ENCODE results near the gene VWA5B1.

The VWA5B1 gene

DNA sequence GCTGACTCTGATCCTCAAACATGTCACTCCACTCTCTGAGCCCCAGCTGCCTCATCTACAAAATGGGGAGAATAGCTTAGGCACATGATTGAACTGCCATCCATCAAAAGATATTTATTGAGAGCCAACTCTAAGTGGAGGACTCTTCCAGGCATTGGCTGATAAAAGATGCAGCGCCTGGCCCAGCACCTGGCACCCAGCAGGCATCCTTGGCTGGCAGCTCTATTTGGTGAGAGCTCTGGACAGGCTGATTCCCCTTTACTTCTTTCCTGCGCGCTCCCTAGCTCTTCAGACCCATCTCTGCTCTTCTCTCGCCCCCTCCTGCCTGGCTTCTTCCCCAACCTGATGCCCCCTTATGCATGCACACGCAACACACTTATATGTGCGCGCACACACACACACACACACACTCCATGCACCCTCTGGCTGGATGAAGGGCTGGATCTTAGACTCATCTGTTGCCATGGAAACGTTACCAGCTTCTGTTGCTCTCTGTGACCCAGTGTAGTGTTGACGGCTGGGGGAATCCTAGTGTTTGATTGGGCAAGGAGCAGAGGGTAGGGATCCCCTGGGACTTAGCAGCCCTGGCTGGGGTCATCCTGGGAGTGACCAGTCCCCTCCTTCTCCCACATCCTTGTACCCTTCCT, 49.3 kb downstream of the VWA5B1 start:
- peaks cover 4% of the 10 kb centered on the region; the same call in 1 of the 2 replicates for H3K27me3 ChIP-seq (ENCODE audit: low read depth, low read length)

DNA sequence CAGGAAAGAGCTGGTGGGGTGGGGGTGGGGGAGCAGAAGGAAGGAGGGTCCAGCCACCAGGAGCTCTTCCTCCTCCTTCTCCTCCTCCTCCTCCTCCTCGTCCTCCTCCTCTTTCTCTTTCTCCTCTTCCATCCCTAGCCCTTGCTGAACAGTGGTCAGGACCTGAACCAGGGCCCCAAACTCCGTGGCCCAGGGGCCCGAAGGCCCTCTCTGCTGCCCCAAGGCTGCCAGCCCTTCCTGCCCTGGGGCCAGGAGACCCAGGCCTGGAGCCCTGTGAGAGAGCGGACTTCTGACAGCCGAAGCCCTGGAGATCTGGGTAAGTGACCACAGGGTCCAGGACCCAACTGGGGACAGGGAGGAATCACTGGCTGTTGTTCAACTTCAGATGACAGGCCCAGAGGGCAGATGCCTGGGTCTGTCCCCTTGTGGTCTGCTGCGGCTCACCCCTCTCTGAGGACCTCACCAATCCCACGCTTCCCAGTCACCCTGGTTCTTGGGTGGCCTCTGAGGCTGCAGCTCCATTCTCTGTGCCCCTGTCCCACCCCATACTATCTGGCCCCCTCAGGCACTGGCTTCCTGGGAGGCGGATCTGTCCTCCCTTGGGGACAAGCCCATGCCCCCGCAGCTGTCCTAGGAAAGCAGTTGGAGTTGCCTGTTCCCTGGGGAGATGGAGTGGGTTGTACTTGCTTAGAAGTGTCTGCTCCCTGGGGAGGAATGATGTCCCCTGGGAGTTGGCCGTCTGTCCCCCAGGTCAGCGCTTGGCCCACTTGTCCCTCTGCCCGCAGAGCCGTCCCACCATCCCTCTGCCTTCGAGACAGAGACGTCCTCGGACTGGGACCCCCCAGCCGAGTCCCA, 51.8 kb downstream of the VWA5B1 start:
- Histone ChIP-seq H3K27me3 (ENCODE audit: low read depth, low read length) (peaks cover 4% of the 10 kb centered on the region; the same call in 1 of the 2 replicates), H3K9ac (ENCODE audit: low read length) (no peak overlapping the region), H3K4me3 (ENCODE audit: low read length) (no peak overlapping the region), H3K4me1 (ENCODE audit: low read length) (no peaks in the 10 kb centered on the region), H2AFZ (ENCODE audit: low read depth, low read length) (no peak overlapping the region), H3K4me2 (ENCODE audit: low read length) (no peak overlapping the region), H3K79me2 (ENCODE audit: low read length) (no peaks in the 10 kb centered on the region), H4K20me1 (ENCODE audit: insufficient read depth, low read length) (no peaks in the 10 kb centered on the region), H3K9me3 (ENCODE audit: insufficient read depth, low read length) (no peaks in the 10 kb centered on the region), H3K36me3 (replicated peaks; ENCODE audit: low read depth, low read length) (no peaks in the 10 kb centered on the region), H3K27ac (ENCODE audit: low read length) (no peak overlapping the region)
- no peak for TF ChIP-seq EZH2phosphoT487 (IDR thresholded peaks at IDR 0.05; ENCODE audit: low read depth)
- TF ChIP-seq, protein P1, sequence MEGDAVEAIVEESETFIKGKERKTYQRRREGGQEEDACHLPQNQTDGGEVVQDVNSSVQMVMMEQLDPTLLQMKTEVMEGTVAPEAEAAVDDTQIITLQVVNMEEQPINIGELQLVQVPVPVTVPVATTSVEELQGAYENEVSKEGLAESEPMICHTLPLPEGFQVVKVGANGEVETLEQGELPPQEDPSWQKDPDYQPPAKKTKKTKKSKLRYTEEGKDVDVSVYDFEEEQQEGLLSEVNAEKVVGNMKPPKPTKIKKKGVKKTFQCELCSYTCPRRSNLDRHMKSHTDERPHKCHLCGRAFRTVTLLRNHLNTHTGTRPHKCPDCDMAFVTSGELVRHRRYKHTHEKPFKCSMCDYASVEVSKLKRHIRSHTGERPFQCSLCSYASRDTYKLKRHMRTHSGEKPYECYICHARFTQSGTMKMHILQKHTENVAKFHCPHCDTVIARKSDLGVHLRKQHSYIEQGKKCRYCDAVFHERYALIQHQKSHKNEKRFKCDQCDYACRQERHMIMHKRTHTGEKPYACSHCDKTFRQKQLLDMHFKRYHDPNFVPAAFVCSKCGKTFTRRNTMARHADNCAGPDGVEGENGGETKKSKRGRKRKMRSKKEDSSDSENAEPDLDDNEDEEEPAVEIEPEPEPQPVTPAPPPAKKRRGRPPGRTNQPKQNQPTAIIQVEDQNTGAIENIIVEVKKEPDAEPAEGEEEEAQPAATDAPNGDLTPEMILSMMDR (IDR thresholded peaks at IDR 0.05; ENCODE audit: low read depth, low read length) = no peak

More for the DNA sequence above, 49.3 kb downstream of the VWA5B1 start:
- H4K20me1 ChIP-seq (ENCODE audit: insufficient read depth, low read length) = no peaks in the 10 kb centered on the region
- no peak overlapping the region for H3K9ac ChIP-seq (ENCODE audit: low read length)
- H2AFZ ChIP-seq (ENCODE audit: low read depth, low read length) = no peak overlapping the region
- H3K27ac ChIP-seq (ENCODE audit: low read length) = no peak overlapping the region
- no peak overlapping the region for H3K4me2 ChIP-seq (ENCODE audit: low read length)
- H3K79me2 ChIP-seq (ENCODE audit: low read length) = no peaks in the 10 kb centered on the region
- TF ChIP-seq, protein P1 (IDR thresholded peaks at IDR 0.05; ENCODE audit: low read depth, low read length) = no peak
- no peak for TF ChIP-seq EZH2phosphoT487 (IDR thresholded peaks at IDR 0.05; ENCODE audit: low read depth)
- no peaks in the 10 kb centered on the region for H3K9me3 ChIP-seq (ENCODE audit: insufficient read depth, low read length)
- H3K4me1 ChIP-seq (ENCODE audit: low read length) = no peaks in the 10 kb centered on the region
- H3K4me3 ChIP-seq (ENCODE audit: low read length) = no peak overlapping the region
- no peaks in the 10 kb centered on the region for H3K36me3 ChIP-seq (replicated peaks; ENCODE audit: low read depth, low read length)

DNA sequence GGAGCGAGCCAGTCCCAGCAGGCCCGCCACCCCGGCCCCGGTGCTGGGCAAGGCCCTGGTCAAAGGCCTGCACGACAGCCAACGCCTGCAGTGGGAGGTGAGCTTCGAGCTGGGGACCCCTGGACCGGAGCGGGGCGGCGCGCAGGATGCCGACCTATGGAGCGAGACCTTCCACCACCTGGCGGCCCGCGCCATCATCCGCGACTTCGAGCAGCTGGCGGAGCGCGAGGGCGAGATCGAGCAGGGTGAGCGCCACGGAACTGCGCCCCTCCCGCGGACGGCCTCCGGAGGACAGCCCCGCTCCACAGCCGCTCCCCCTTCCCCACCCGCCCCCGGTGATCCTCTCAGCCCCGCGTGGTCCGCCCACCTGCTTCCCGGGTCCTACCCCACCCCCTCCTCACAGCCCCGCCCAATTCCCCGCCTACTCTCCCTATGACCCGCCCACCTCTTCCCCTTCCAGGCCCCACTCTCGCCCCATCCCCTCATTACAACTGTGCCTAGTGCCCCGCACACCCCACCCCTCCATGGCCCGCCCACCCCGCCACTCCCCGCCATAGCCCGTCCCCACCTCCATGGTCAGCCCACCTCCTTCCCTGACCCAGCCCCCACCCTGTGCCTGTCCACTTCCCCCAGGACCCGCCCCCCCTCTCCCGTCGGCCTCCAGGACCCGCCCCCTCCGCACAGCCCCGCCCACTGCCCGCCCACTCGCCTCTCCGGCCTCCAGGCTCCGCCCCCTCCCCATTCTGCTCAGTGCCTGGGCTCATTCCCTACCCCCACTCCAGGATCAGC, 52.7 kb downstream of the VWA5B1 start:
- no peaks in the 10 kb centered on the region for H3K36me3 ChIP-seq (replicated peaks; ENCODE audit: low read depth, low read length)
- no peak overlapping the region for H3K4me2 ChIP-seq (ENCODE audit: low read length)
- H2AFZ ChIP-seq (ENCODE audit: low read depth, low read length) = no peak overlapping the region
- H3K4me3 ChIP-seq (ENCODE audit: low read length) = no peak overlapping the region
- TF ChIP-seq, protein P1 (IDR thresholded peaks at IDR 0.05; ENCODE audit: low read depth, low read length) = no peak
- TF ChIP-seq EZH2phosphoT487 (IDR thresholded peaks at IDR 0.05; ENCODE audit: low read depth) = no peak
- H3K27ac ChIP-seq (ENCODE audit: low read length) = no peak overlapping the region
- no peaks in the 10 kb centered on the region for H3K9me3 ChIP-seq (ENCODE audit: insufficient read depth, low read length)
- H3K27me3 ChIP-seq (ENCODE audit: low read depth, low read length) = peaks cover 4% of the 10 kb centered on the region; the same call in 1 of the 2 replicates
- H3K4me1 ChIP-seq (ENCODE audit: low read length) = no peaks in the 10 kb centered on the region
- no peak overlapping the region for H3K9ac ChIP-seq (ENCODE audit: low read length)
- H4K20me1 ChIP-seq (ENCODE audit: insufficient read depth, low read length) = no peaks in the 10 kb centered on the region
- H3K79me2 ChIP-seq (ENCODE audit: low read length) = no peaks in the 10 kb centered on the region

DNA sequence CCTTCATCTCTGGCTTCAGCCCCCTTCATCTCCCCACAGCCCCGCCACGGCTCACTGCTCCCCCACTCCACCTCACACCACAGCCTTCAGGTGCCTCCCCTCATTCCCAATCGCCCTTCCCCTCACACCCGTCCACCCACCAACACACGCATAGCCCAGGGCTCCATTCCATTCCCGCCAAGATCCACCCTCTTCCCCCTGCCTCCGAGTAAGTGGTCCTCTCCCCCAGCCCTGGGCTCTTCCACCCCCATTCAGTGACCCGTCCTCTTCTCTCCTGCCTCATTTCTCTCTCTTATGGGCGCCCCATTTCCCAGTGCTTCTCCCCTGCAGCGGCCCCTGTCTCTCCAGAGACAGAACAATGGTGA, 53.2 kb downstream of the VWA5B1 start:
- TF ChIP-seq EZH2phosphoT487 (IDR thresholded peaks at IDR 0.05; ENCODE audit: low read depth) = no peak
- TF ChIP-seq, protein P1 (IDR thresholded peaks at IDR 0.05; ENCODE audit: low read depth, low read length) = no peak
- Histone ChIP-seq H3K27ac (ENCODE audit: low read length) (no peak overlapping the region), H3K9ac (ENCODE audit: low read length) (no peak overlapping the region), H3K27me3 (ENCODE audit: low read depth, low read length) (peaks cover 4% of the 10 kb centered on the region; the same call in 1 of the 2 replicates), H3K36me3 (replicated peaks; ENCODE audit: low read depth, low read length) (no peaks in the 10 kb centered on the region), H4K20me1 (ENCODE audit: insufficient read depth, low read length) (no peaks in the 10 kb centered on the region), H3K4me2 (ENCODE audit: low read length) (no peak overlapping the region), H2AFZ (ENCODE audit: low read depth, low read length) (no peak overlapping the region), H3K79me2 (ENCODE audit: low read length) (no peaks in the 10 kb centered on the region), H3K4me1 (ENCODE audit: low read length) (no peaks in the 10 kb centered on the region), H3K9me3 (ENCODE audit: insufficient read depth, low read length) (no peaks in the 10 kb centered on the region), H3K4me3 (ENCODE audit: low read length) (no peak overlapping the region)
